Measurements from ENCODE around the gene ACADS.

DNA sequence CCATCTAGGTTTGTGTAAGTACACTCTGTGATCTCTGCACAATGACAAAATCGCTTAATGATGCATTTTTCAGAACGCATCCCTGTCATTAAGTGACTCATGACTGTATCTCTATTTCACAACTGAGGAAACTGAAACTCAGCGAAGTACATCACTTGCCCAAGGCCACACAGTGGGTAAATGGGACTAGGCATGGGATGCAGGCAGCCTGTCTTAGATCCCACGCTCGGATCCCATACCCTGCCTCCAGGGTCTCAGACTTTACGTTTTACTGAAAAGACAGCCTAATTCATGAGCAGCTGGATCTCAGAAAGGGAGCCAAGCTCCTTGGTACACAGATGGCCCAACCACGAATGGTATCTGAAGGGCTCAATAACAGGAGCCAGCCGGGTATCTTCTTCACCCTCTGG is 41.1 kb upstream of the ACADS start:
- TF ChIP-seq CTCF (IDR thresholded peaks at IDR 0.05) (no peak), EZH2phosphoT487 (IDR thresholded peaks at IDR 0.05) (no peak)

All from neural progenitor cell (in vitro differentiated cells).